H1 (cell line): ENCODE measurements around the gene SCN10A. TPM values are rescaled to one million over a fixed set of nuclear protein-coding genes. Genes with fewer than 3 reads are reported as not detected.

ENCODE experiments used
- CTCF ChIA-PET: fragments of 300-600 bp; sonication (Branson Sonifier 250); formaldehyde crosslinking; loops from one replicate; lab custom pipeline; 2021; ENCODE audit not compliant: partially characterized antibody; lab: Charles Lee
- POLR2A ChIA-PET: fragments of 300-600 bp; sonication (Branson Sonifier 250); formaldehyde crosslinking; loops from one replicate; lab custom pipeline; 2021; ENCODE audit warnings: inconsistent platforms; ENCODE audit not compliant: partially characterized antibody; lab: Charles Lee
- DNase-seq, 2 experiments: peaks; one replicate each; pipeline versions ENCODE4 v3.0.0 to v3.0.0-alpha.2; 2010 to 2022; ENCODE audit warnings: low spot score in 2 of 2, low read depth in 1 of 2, mixed read lengths in 1 of 2
- FAIRE-seq: peaks from 2 replicates; lab custom pipeline; 2011; peaks lifted over from hg19 to GRCh38; lab: Jason Lieb, UNC
- H2AFZ ChIP-seq: 2 replicates; pipeline ENCODE4 v1.8.1; 2012; ENCODE audit warnings: low read length, inconsistent platforms
- H2AK5ac ChIP-seq: 2 replicates; pipeline ENCODE4 v1.6.1; 2013; ENCODE audit warnings: low read depth, low read length
- H2BK120ac ChIP-seq: replicated peaks from 2 replicates; pipeline ENCODE3; 2013; ENCODE audit warnings: low read depth, low read length, inconsistent platforms
- H2BK12ac ChIP-seq: 2 replicates; pipeline ENCODE4 v1.6.1; 2013; ENCODE audit warnings: low read depth, low read length
- H2BK15ac ChIP-seq: 2 replicates; pipeline ENCODE4 v1.6.1; 2013; ENCODE audit warnings: low read length
- H2BK20ac ChIP-seq: 2 replicates; pipeline ENCODE4 v1.6.1; 2013; ENCODE audit warnings: low read length
- H2BK5ac ChIP-seq: 2 replicates; pipeline ENCODE4 v1.6.1; 2013; ENCODE audit warnings: low read depth, low read length
- H3K14ac ChIP-seq: 2 replicates; pipeline ENCODE4 v1.6.1; 2013; ENCODE audit warnings: inconsistent platforms; ENCODE audit not compliant: insufficient read length
- H3K18ac ChIP-seq: 2 replicates; pipeline ENCODE4 v1.6.1; 2013; ENCODE audit warnings: low read length; ENCODE audit errors: extremely low read depth
- H3K23ac ChIP-seq: 2 replicates; pipeline ENCODE4 v1.6.1; 2013; ENCODE audit warnings: inconsistent platforms; ENCODE audit not compliant: insufficient read length
- H3K23me2 ChIP-seq: 2 replicates; pipeline ENCODE4 v1.6.1; 2013; ENCODE audit warnings: low read depth, low read length
- H3K27ac ChIP-seq: 2 replicates; pipeline ENCODE4 v1.6.1; 2011; ENCODE audit warnings: low read depth, low read length, inconsistent platforms
- H3K27me3 ChIP-seq, 4 experiments: replicated peaks in 1 of 4; 1 replicate in 1 of 4; 2 replicates in 3 of 4; pipeline versions ENCODE4 v1.6.1 to v1.8.1; 2011 to 2013; ENCODE audit warnings: low read length in 3 of 4, mild to moderate bottlenecking in 3 of 4, inconsistent platforms in 2 of 4, mixed read lengths in 2 of 4, moderate library complexity in 1 of 4; ENCODE audit not compliant: control insufficient read depth in 3 of 4, insufficient read depth in 3 of 4; ENCODE audit errors: extremely low read depth in 1 of 4
- H3K36me3 ChIP-seq, 4 experiments: 2 replicates each; pipeline versions ENCODE4 v1.6.1 to v1.8.1; 2011 to 2013; ENCODE audit warnings: mild to moderate bottlenecking in 4 of 4, low read length in 3 of 4, moderate library complexity in 2 of 4, control low read depth in 1 of 4, inconsistent platforms in 1 of 4; ENCODE audit not compliant: insufficient read depth in 4 of 4, control insufficient read depth in 2 of 4
- H3K4ac ChIP-seq: replicated peaks from 2 replicates; pipeline ENCODE3; 2013; ENCODE audit warnings: low read length, low read depth, mixed read lengths, inconsistent platforms; ENCODE audit not compliant: insufficient read length
- H3K4me1 ChIP-seq, 4 experiments: replicated peaks in 1 of 4; 1 replicate in 1 of 4; 2 replicates in 3 of 4; pipeline versions ENCODE4 v1.6.1 to v1.8.1; 2011 to 2013; ENCODE audit warnings: low read length in 3 of 4, inconsistent platforms in 2 of 4, mixed read lengths in 1 of 4; ENCODE audit not compliant: insufficient read depth in 4 of 4, control insufficient read depth in 3 of 4
- H3K4me2 ChIP-seq, 2 experiments: 2 replicates each; pipeline versions ENCODE4 v1.6.1 to v1.8.1; 2011 to 2013; ENCODE audit warnings: low read depth in 2 of 2, low read length in 2 of 2, control low read depth in 1 of 2, inconsistent platforms in 1 of 2, mild to moderate bottlenecking in 1 of 2; ENCODE audit not compliant: insufficient read depth in 1 of 2
- H3K4me3 ChIP-seq, 4 experiments: fragments of 200-600, 300-600 bp in 1 of 4; sonication (generic), shearing (Covaris generic), sonication (Bioruptor Twin) in 1 of 4; 2 replicates each; pipeline versions ENCODE4 v1.5.1 to v1.8.1; 2011 to 2016; ENCODE audit warnings: low read length in 4 of 4, low read depth in 3 of 4, control low read depth in 2 of 4, inconsistent platforms in 2 of 4, mild to moderate bottlenecking in 2 of 4, mixed read lengths in 1 of 4, moderate library complexity in 1 of 4; ENCODE audit not compliant: insufficient read depth in 2 of 4; ENCODE audit errors: extremely low read depth in 1 of 4
- H3K56ac ChIP-seq: replicated peaks from 2 replicates; pipeline ENCODE3; 2013; ENCODE audit warnings: low read depth, mild to moderate bottlenecking, mixed read lengths, low read length, inconsistent platforms; ENCODE audit not compliant: insufficient read length
- H3K79me1 ChIP-seq: 2 replicates; pipeline ENCODE4 v1.6.1; 2013; ENCODE audit warnings: low read depth, low read length, control low read depth
- H3K79me2 ChIP-seq, 2 experiments: 2 replicates each; pipeline versions ENCODE4 v1.6.1 to v1.8.1; 2012 to 2013; ENCODE audit warnings: low read length in 2 of 2, mild to moderate bottlenecking in 2 of 2, inconsistent platforms in 1 of 2; ENCODE audit not compliant: insufficient read depth in 2 of 2, control insufficient read depth in 1 of 2
- H3K9ac ChIP-seq, 4 experiments: replicated peaks in 1 of 4; 1 replicate in 1 of 4; 2 replicates in 3 of 4; pipeline versions ENCODE4 v1.6.1 to v1.8.1; 2011 to 2013; ENCODE audit warnings: low read depth in 3 of 4, low read length in 3 of 4, control low read depth in 2 of 4, mild to moderate bottlenecking in 2 of 4, moderate library complexity in 2 of 4, inconsistent platforms in 1 of 4; ENCODE audit errors: extremely low read depth in 1 of 4
- H3K9me3 ChIP-seq, 2 experiments: 2 replicates each; pipeline versions ENCODE4 v1.6.1 to v1.8.1; 2012 to 2013; ENCODE audit warnings: mild to moderate bottlenecking in 2 of 2, moderate library complexity in 2 of 2, control low read depth in 1 of 2, inconsistent platforms in 1 of 2, low read depth in 1 of 2, low read length in 1 of 2, mixed read lengths in 1 of 2; ENCODE audit not compliant: insufficient read depth in 2 of 2
- H4K20me1 ChIP-seq, 2 experiments: replicated peaks in 1 of 2; 2 replicates each; pipeline versions ENCODE3 to v1.8.1; 2011 to 2013; ENCODE audit warnings: inconsistent platforms in 2 of 2, low read length in 2 of 2, mild to moderate bottlenecking in 1 of 2; ENCODE audit not compliant: insufficient read depth in 2 of 2, control insufficient read depth in 1 of 2
- H4K5ac ChIP-seq: 2 replicates; pipeline ENCODE4 v1.6.1; 2013; ENCODE audit warnings: low read length, low read depth, mixed read lengths, inconsistent platforms; ENCODE audit not compliant: insufficient read length
- H4K8ac ChIP-seq: 2 replicates; pipeline ENCODE4 v1.8.0; 2013; ENCODE audit warnings: mild to moderate bottlenecking, moderate library complexity, low read length, inconsistent platforms; ENCODE audit not compliant: insufficient read depth; ENCODE audit errors: extremely low read depth
- H4K91ac ChIP-seq: replicated peaks from 2 replicates; pipeline ENCODE3; 2013; ENCODE audit warnings: low read length, mixed read lengths, inconsistent platforms; ENCODE audit not compliant: insufficient read length
- CBX5 ChIP-seq: fragments of 300-800, 300-1000 bp; sonication (generic); IDR thresholded peaks from 2 replicates; pipeline ENCODE4 v1.7.1; 2016; ENCODE audit warnings: antibody characterized with exemption, low read length, low read depth
- CBX8 ChIP-seq: fragments of 300-800, 300-1000 bp; sonication (generic); IDR thresholded peaks from 2 replicates; pipeline ENCODE4 v1.7.1; 2016; ENCODE audit warnings: low read depth, low read length, borderline replicate concordance
- CEBPB ChIP-seq: IDR thresholded peaks from 2 replicates; pipeline ENCODE4 v1.6.1; 2012; ENCODE audit warnings: low read depth, low read length
- NRF1 ChIP-seq: IDR thresholded peaks from 2 replicates; pipeline ENCODE4 v1.6.1; 2011; ENCODE audit warnings: mild to moderate bottlenecking, low read depth, low read length, improper control_type of control experiment
- RAD21 ChIP-seq, 2 experiments: IDR thresholded peaks in 1 of 2; conservative IDR thresholded peaks in 1 of 2; 2 replicates each; pipeline ENCODE4 v1.6.1; 2011; ENCODE audit warnings: low read depth in 2 of 2, low read length in 2 of 2, improper control_type of control experiment in 1 of 2, inconsistent platforms in 1 of 2, mild to moderate bottlenecking in 1 of 2, moderate library complexity in 1 of 2
- RBBP5 ChIP-seq: IDR thresholded peaks from 2 replicates; pipeline ENCODE4 v1.7.1; 2012; ENCODE audit warnings: low read depth, mild to moderate bottlenecking, inconsistent platforms, low read length, moderate library complexity, borderline replicate concordance
- USF2 ChIP-seq: IDR thresholded peaks from 2 replicates; pipeline ENCODE4 v1.6.1; 2011; ENCODE audit warnings: low read length, improper control_type of control experiment
- YY1 ChIP-seq: IDR thresholded peaks from 2 replicates; pipeline ENCODE4 v1.6.1; 2011; ENCODE audit warnings: low read depth, mild to moderate bottlenecking, low read length
- WGBS, 2 experiments: shearing (Covaris generic) in 1 of 2; methylation state at CpG; one replicate each; pipeline versions ENCODE4 v1.1.6 to v1.1.7; 2013 to 2015; ENCODE audit warnings: low lambda C conversion rate in 2 of 2, mixed read lengths in 2 of 2, inconsistent platforms in 1 of 2, low coverage in 1 of 2, missing lambda C conversion rate in 1 of 2; ENCODE audit not compliant: insufficient replicate concordance in 2 of 2, insufficient coverage in 1 of 2, insufficient read length in 1 of 2; ENCODE audit errors: extremely low coverage in 1 of 2, missing lambda C conversion rate in 1 of 2; 5-methylcytosine and 5-hydroxymethylcytosine counted together
- polyA plus RNA-seq, 7 experiments: library from polyadenylated mRNA; depleted of rRNA in 3 of 7; stranded (reverse) in 5 of 7; unstranded in 2 of 7; fragments of >200 nt in 5 of 7; fragments of 200-250 nt in 2 of 7; gene quantifications; 1 replicate in 5 of 7; 2 replicates in 1 of 7; 4 replicates in 1 of 7; pipeline versions ENCODE4 v1.2.1 to v1.2.3, GENCODE V29; 2011 to 2013; ENCODE audit warnings: missing spikeins in 2 of 7, mixed read lengths in 2 of 7
- total RNA-seq: library from RNA; stranded (reverse); fragmentation: NEBNext Ultra II Directional; extraction: Animal tissue kit (Norgen Biotek cat#: 25700); gene quantifications from 2 replicates; pipeline ENCODE4 v1.2.1, GENCODE V29; 2021
- TF ChIP-seq, protein P1 (sequence below): IDR thresholded peaks from 2 replicates; pipeline ENCODE4 v1.6.1; 2012; ENCODE audit warnings: inconsistent platforms

Gene SCN10A
- total and polyA plus RNA-seq, 2 of the 8 experiments (the other 6 are each of a cell fraction or from before 2014, with no cell fraction given): not detected

- Histone ChIP-seq H3K79me2 (no peaks in the 10 kb centered on the region; a peak in 1 of 4 replicates), H2AFZ (0 out of 2 replicates have a peak within 1 kb of the TSS, but pooled peaks have one; percentile 57), H3K4me1 (peaks cover 0 to 13% (median 6%) of the 10 kb centered on the region in 4 experiments; a peak in 5 of 7 replicates), H2BK5ac (peak within 1 kb of the TSS; percentile 66; the same call in 1 of the 2 replicates), H3K27me3 (peaks cover 0 to 47% (median 28%) of the 10 kb centered on the region in 4 experiments; a peak in 6 of 7 replicates), H2BK15ac (peak within 1 kb of the TSS; percentile 90), H3K27ac (no peak within 1 kb of the TSS), H3K23me2 (peaks cover 14% of the 10 kb centered on the region; the same call in 1 of the 2 replicates), H4K5ac (no peak within 1 kb of the TSS), H3K4me2 (peak within 1 kb of the TSS; percentile 93 to 94), H3K36me3 (no peaks in the 10 kb centered on the region), H3K79me1 (0 out of 2 replicates have a peak, but pooled peaks cover 7% of the 10 kb centered on the region), H2BK120ac (no peak within 1 kb of the TSS), H2BK20ac (peak within 1 kb of the TSS; percentile 90; the same call in 1 of the 2 replicates), H4K20me1 (peaks cover 0 to 21% of the 10 kb centered on the region in 2 experiments), H3K56ac (peak within 1 kb of the TSS; percentile 13), H3K23ac (no peak within 1 kb of the TSS), H2AK5ac (peak within 1 kb of the TSS; percentile 99), H3K14ac (peak within 1 kb of the TSS; percentile 2), H4K91ac (peak within 1 kb of the TSS; percentile 19), H3K9me3 (no peaks in the 10 kb centered on the region), H3K9ac (peak within 1 kb of the TSS; percentile 20 to 57 (median 36); a peak in 6 of 7 replicates), H3K4me3 (peak within 1 kb of the TSS; percentile 63 to 90 (median 74)), H3K18ac (peak within 1 kb of the TSS; percentile 82), H4K8ac (peak within 1 kb of the TSS; percentile 82), H2BK12ac (peak within 1 kb of the TSS; percentile 99; the same call in 1 of the 2 replicates), H3K4ac (peak within 1 kb of the TSS; percentile 96)
- FAIRE-seq (no peak), DNase-seq (peak in 1 of 2 experiments; percentile 82)
- WGBS, 2 experiments: 11% methylated on average over 28 of the region's 76 CpGs; no CpG with 5 or more reads in 1 of the 2 experiments
- ChIA-PET POLR2A (no interaction called here), CTCF (interaction anchor here (3.7 to 29.3 kb wide), 3 partner anchors 7 to 129 kb away, joined by 43 to 538 read pairs (median 506); no protein-coding TSS in a partner anchor)
- no peak for TF ChIP-seq CEBPB
- no peak for TF ChIP-seq CBX5
- TF ChIP-seq RBBP5: no peak; the same call in 1 of the 2 replicates
- no peak for TF ChIP-seq USF2
- no peak for TF ChIP-seq NRF1
- no peak for TF ChIP-seq CBX8
- TF ChIP-seq RAD21 (IDR thresholded peaks at IDR 0.05 in 1 of 2, conservative IDR thresholded peaks at IDR 0.05 in 1 of 2; ENCODE audit: low read depth in 2 of 2, low read length in 2 of 2): no peak
- TF ChIP-seq YY1: no peak
- TF ChIP-seq, protein P1, sequence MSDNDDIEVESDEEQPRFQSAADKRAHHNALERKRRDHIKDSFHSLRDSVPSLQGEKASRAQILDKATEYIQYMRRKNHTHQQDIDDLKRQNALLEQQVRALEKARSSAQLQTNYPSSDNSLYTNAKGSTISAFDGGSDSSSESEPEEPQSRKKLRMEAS: peak; percentile 58; the same call in 1 of the 2 replicates
Observed at GRCh38 chr3:38649500-38650247, 166.3 kb downstream of the SCN10A start, which contains the start of gene SCN5A. TSS of gene SCN5A (minus strand) at chr3:38649687. CDS start at chr3:38633307, 16,380 bp downstream.
